Astrocyte of the cerebellum (primary cell): ENCODE data around the gene FBXO38.

ENCODE experiments used
- DNase-seq: peaks from one replicate; pipeline ENCODE4 v3.0.0-alpha.2; 2011; ENCODE audit warnings: low read depth
- H3K4me3 ChIP-seq: 2 replicates; pipeline ENCODE4 v1.5.1; 2011; ENCODE audit warnings: mild to moderate bottlenecking, low read depth, low read length, moderate library complexity
- CTCF ChIP-seq: IDR thresholded peaks from 2 replicates; pipeline ENCODE4 v1.5.1; 2012; ENCODE audit warnings: low read length, low read depth, moderate library complexity, mild to moderate bottlenecking; ENCODE audit errors: missing control alignments
- in situ Hi-C: cut with HindIII; loops from 2 replicates; pipeline ENCODE4 v1.10.0; 2017; ENCODE audit warnings: low sequenced_read_pairs

The FBXO38 gene

GRCh38 chr5:148383564-148384379 lies at the start of gene FBXO38:
TSS of gene FBXO38 (plus strand) at chr5:148383958. CDS start at chr5:148394777, 10,819 bp downstream.
- H3K4me3 ChIP-seq, result peak within 1 kb of the TSS; percentile 86
- TF ChIP-seq CTCF, result peak; percentile 3
- in situ Hi-C loops, result no loop called here
- DNase-seq, result peak; percentile 94

- no peak for DNase-seq
- H3K4me3 ChIP-seq, result no peak within 1 kb of the TSS
- in situ Hi-C loops, result no loop called here
- no peak for TF ChIP-seq CTCF
Measured at GRCh38 chr5:148335259-148335658, 48.5 kb upstream of the FBXO38 start, which contains the start of gene SPINK9. TSS of gene SPINK9 (plus strand) at chr5:148335559. CDS start at chr5:148335614, 55 bp downstream.

- in situ Hi-C loops, result no loop called here
- no peak for DNase-seq
- H3K4me3 ChIP-seq, result no peak overlapping the region
- no peak for TF ChIP-seq CTCF
Measured at GRCh38 chr5:148336704-148337435, 46.9 kb upstream of the FBXO38 start.

GRCh38 chr5:148342371-148343045 lies 41.2 kb upstream of the FBXO38 start:
- TF ChIP-seq CTCF, result no peak
- no peak for DNase-seq
- in situ Hi-C loops, result no loop called here
- no peak overlapping the region for H3K4me3 ChIP-seq

- TF ChIP-seq CTCF, result no peak
- in situ Hi-C loops, result no loop called here
- no peak overlapping the region for H3K4me3 ChIP-seq
- DNase-seq, result no peak
Measured at GRCh38 chr5:148343046-148343407, 40.7 kb upstream of the FBXO38 start.

GRCh38 chr5:148343603-148344487 lies 39.9 kb upstream of the FBXO38 start:
- in situ Hi-C loops, result no loop called here
- no peak overlapping the region for H3K4me3 ChIP-seq
- DNase-seq, result no peak
- no peak for TF ChIP-seq CTCF
